ENCODE measurements around the gene SUGCT.

The SUGCT gene

GRCh38 chr7:40802497-40802896, 667.7 kb downstream of the SUGCT start:
- DNase-seq = no peak

GRCh38 chr7:40804477-40805215, 669.8 kb downstream of the SUGCT start:
- DNase-seq = no peak

GRCh38 chr7:40805361-40805760, 670.6 kb downstream of the SUGCT start:
- no peak for DNase-seq

GRCh38 chr7:40808378-40808942, 673.7 kb downstream of the SUGCT start:
- peak; percentile 93 for DNase-seq

GRCh38 chr7:40810274-40810673, 675.5 kb downstream of the SUGCT start:
- no peak for DNase-seq

DNA sequence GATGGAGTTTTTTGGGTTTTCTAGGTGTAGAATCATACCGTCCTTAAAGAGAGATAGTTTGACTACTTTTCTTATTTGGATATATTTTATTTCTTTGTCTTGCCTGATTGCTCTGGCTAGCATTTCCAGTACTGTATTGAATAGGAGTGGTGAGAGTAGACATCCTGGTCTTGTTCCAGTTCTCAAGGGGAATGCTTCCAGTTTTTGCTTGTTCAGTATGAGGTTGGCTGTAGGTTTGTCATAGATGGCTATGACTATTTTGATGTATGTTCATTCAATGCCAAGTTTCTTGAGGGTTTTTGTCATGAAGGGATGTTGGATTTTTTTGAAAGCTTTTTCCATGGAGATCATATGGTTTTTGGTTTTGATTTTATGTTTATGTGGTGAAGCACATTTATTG, 676.9 kb downstream of the SUGCT start:
- no peak for DNase-seq

GRCh38 chr7:40815022-40815421, 680.2 kb downstream of the SUGCT start:
- DNase-seq = no peak

- peak; percentile 34 for DNase-seq
Measured at GRCh38 chr7:40815512-40815911, 680.7 kb downstream of the SUGCT start.

GRCh38 chr7:40822861-40823260, 688.1 kb downstream of the SUGCT start:
- DNase-seq = no peak

DNA sequence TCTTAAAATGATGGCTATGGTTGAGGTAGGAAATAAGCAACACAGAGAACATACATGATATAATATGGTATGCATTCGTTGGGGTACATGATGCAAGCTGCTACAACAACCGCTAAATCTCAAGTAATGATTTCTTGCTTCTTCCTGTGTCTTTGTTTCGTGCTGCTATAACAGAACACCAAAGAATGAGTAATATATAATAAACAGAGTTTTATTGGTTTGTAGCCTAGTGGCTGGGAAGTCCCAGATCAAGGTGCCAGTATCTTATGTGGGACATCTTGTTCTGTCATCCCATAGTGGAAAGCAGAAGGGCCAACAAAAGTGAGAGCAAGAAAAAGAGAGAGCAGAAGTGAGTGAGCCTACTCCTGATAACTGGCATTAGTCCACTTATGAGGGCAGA, 689.7 kb downstream of the SUGCT start:
- no peak for DNase-seq

DNA sequence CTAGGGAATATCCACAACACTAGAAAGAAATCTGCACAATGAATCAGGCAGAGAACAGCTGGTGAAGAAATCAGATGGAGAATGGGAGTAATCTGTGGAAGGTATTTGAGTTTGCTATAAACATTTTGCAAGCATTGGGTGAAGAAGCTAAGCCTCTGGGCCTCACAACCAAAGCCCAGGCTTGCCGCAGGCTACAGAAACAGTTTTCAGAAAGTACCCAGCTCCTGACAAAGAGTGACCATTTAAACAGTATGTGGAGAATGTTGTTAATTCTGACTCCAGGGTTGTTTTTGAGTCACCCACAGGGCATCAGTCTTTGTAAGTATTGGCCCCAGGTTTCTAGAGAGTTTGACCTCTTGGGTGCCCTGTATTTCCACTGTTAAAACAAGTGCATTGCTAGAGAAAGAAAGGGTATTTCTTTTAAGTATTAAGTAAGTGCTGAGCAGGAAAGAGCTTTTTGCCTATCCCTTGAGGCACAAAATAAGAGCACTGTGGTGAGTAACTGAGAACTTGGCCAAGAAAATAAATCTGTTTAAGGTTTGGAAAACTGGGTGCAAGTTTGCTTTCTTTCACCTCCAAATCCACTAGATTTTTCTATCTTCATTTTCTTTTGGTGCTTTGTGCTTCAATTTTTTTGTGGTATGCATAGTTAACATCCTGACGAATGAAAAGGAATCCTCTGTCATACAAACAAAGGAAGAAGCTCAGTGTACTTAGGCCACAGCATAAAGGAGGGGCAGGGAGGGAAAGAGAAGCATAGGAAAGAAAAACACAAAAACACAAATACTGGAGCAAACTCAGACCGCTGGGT, 691.8 kb downstream of the SUGCT start:
- DNase-seq = peak; percentile 38

DNA sequence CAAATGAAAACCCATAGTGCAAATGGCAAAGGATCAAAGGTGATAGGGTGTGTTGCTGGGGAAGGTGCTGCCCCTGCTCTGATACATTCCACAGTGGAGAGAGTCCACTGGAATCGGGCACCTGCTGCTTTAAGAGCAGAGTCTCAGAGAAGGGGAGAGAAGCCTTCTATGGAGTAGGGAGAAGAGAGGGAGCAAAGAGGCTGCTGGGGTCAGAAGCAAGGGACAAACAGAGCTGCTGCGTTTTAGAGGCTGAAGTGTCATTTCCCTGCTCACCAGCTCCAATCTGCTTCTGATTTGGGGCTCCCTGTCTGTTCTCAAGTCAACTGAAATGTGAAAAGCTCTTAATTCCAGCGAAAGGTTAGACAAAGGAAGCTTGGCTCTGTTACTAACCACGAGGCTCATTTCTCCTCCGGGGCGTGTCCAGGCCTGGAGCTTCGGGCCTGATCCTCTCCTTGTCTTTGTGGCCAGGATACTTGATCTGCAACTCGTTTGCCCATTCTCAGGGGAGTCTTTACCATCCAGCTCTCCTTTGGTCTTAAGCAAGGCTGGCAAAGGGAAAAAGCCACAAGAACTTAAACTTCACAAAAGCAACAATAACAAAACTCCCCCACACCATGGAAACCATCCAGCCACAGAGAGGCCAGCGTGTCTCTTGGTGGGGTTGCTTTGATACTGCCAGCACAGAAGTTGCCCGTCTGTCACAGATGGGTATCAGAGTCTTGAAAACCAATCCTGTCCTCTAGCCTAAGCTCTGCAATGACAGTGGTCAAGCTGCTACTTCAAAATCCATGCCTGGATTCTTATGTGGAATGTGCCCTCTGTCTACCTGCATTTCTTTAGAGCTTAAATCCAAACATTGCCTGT, 692.6 kb downstream of the SUGCT start:
- no peak for DNase-seq

- DNase-seq = no peak
Measured at GRCh38 chr7:40828686-40829600, 694.1 kb downstream of the SUGCT start.

DNA sequence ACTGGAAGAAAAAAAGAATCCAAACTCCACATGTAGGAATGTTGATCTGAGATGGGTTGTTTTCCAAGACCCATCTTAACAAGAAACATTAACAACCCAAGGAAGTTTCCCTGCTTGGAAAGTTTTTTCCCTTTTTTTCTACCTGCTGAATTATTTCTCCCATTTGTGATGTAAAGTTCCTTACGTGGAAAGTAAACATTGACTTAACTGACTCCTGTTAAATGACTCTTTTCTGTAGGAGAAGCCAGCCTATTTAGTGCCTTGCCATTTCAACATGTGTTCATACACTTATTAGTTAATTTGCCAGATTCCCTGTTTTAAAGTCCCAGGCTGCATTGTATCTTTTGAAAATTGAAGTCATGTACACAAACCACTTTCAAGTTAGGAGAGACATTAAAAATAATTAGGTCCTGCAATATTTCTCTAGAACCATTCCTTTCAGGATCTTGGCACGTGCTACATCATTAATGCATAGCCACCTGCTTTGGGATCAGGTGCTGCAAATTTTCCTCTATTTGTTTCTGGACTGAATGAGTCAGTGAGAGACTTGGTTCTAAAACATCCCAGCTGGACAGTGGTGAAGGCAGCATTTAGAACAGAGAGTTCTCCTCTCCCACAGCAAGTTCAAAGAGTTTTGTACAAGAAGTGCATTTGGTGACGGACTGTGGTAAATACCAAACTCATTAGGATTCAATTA, 698.5 kb downstream of the SUGCT start:
- DNase-seq = no peak

DNA sequence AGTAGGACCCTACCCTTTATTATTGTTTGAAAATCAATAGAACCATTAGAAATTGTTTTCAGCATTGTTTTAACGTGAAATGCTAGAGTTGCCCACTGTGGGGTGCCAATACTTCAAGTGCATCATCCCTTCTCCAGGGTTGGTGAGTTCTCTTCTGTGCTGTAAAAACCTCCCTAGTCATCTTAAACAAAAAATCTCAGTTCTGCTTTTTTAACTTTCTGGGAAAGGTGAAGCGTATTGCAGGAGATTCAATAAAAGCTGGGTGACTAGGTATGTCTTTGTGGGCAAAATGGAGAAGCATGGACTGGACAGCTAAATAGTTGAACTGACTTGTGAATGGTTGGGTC, 699.1 kb downstream of the SUGCT start:
- peak; percentile 40 for DNase-seq

- peak; percentile 25 for DNase-seq
Measured at GRCh38 chr7:40836218-40836617, 701.4 kb downstream of the SUGCT start.

GRCh38 chr7:40839881-40840280, 705.1 kb downstream of the SUGCT start:
- no peak for DNase-seq

GRCh38 chr7:40840990-40841389, 706.2 kb downstream of the SUGCT start:
- no peak for DNase-seq

DNA sequence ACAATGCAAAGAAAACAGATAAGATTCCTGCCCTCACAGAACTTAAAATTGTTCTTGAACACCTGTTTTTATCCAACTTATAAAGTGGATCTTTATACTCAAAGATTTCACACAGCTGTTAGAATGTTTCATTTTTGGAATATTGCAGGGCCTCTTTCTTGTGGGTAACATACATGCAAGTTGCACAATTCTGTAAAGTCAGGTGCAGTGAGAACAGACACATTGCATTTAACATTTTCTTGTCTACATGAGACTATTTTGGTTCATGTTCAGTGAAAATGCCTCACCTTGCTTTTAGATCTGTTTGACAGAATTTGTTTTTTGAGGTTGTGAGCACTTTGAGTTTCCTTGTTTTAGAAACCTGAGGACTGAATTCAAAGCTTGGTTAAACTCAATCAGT, 707.8 kb downstream of the SUGCT start:
- no peak for DNase-seq

DNA sequence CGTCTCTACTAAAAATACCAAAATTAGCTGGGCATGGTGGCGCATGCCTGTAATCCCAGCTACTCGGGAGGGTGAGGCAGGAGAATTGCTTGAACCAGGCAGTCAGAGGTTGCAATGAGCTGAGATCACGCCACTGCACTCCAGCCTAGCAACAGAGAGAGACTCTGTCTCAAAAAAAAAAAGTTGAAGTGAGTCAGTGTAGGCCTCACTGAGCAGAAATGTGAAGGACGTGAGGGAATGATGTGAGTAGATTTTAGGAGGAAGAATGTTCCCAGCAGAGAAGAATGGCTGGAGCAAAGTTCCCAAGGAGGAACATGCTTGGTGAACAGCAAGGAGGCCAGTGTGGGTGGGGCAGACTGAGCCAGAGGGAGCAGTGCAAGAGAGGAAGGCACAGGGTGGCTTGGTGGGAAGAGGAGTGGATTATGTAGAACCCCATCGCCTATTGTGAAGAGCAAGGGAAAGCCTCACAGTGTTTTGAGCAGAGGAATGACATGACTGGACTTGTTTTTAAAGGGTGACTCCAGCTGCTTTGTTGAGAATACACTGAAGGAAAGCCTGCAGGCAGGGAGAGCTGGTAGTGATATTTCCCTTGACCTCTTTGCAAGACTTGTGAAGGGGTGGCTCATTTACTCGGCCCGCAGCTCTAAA, 708.7 kb downstream of the SUGCT start:
- no peak for DNase-seq

DNA sequence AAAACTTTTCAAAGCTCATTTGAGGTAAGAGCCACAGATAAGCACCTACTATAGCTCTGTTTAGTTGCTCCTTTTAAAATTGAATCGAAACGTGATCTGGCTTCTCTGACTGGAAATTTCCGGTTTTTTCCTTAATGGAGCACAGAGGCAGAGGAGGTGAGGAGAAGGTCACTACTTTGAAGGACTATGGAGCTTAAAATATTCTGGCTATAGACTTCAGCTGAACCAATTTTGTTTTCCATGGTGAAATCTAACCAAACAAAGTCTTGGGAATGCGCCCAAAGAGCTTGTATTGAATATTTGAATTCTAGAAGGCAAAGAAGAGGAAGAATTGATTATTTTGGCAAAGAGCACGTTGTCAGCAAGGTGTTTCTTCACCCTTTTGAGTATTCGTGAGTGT, 711.1 kb downstream of the SUGCT start:
- no peak for DNase-seq

All from HCEC 1CT (cell line).